T-cell (primary cell): ENCODE measurements around the gene HSD17B14. TPM values are rescaled to one million over a fixed set of nuclear protein-coding genes. Genes with fewer than 3 reads are reported as not detected.

ENCODE experiments used
- ATAC-seq, 4 experiments: fragments of 200-7000 bp in 3 of 4; fragments of 150-1000 bp in 1 of 4; cut with Tn5 transposase; replicated peaks in 1 of 4; 1 replicate in 3 of 4; 2 replicates in 1 of 4; pipeline ENCODE4 v1.10.0; 2021; ENCODE audit warnings: moderate library complexity in 3 of 4, mild to moderate bottlenecking in 2 of 4, moderate number of reproducible peaks in 1 of 4
- CTCF ChIA-PET, 2 donors: fragments of 300-600 bp; sonication (Branson Sonifier 250); formaldehyde crosslinking; loops; one replicate each; lab custom pipeline; 2022; ENCODE audit warnings: antibody characterized with exemption in 2 of 2; lab: Charles Lee
- POLR2A ChIA-PET, 2 donors: fragments of 300-600 bp; sonication (Branson Sonifier 250); formaldehyde crosslinking; loops; one replicate each; lab custom pipeline; 2022; ENCODE audit warnings: antibody characterized with exemption in 2 of 2; lab: Charles Lee
- DNase-seq, 35 experiments: peaks; one replicate each; pipeline versions ENCODE4 v3.0.0 to v3.0.0-alpha.2; 2013 to 2023
- H3K27ac ChIP-seq: one replicate; pipeline ENCODE4 v1.5.1; 2013; ENCODE audit warnings: low read length
- H3K27me3 ChIP-seq, 2 experiments: replicated peaks in 1 of 2; 1 replicate in 1 of 2; 2 replicates in 1 of 2; pipeline versions ENCODE4 v1.6.1 to v1.7.0; 2013; ENCODE audit warnings: low read length in 1 of 2, mixed read lengths in 1 of 2; ENCODE audit not compliant: control insufficient read depth in 2 of 2, insufficient read depth in 2 of 2; ENCODE audit errors: extremely low read depth in 1 of 2
- H3K36me3 ChIP-seq, 2 donors: 1 replicate in 1 of 2; 2 replicates in 1 of 2; pipeline versions ENCODE4 v1.6.1 to v1.7.0; 2013; ENCODE audit warnings: low read length in 1 of 2; ENCODE audit not compliant: control insufficient read depth in 2 of 2, insufficient read depth in 1 of 2; ENCODE audit errors: extremely low read depth in 1 of 2
- H3K4me1 ChIP-seq, 2 experiments: 1 replicate in 1 of 2; 2 replicates in 1 of 2; pipeline versions ENCODE4 v1.6.1 to v1.7.0; 2013; ENCODE audit warnings: low read length in 2 of 2, mixed read lengths in 1 of 2; ENCODE audit not compliant: insufficient read depth in 2 of 2, control insufficient read depth in 1 of 2; ENCODE audit errors: extremely low read depth in 1 of 2
- H3K4me3 ChIP-seq, 2 donors: 1 replicate in 1 of 2; 2 replicates in 1 of 2; pipeline versions ENCODE4 v1.5.1 to v1.7.0; 2013; ENCODE audit warnings: mild to moderate bottlenecking in 2 of 2, low read length in 1 of 2, moderate library complexity in 1 of 2; ENCODE audit not compliant: control insufficient read depth in 1 of 2; ENCODE audit errors: extremely low read depth in 1 of 2
- H3K9me3 ChIP-seq: 2 replicates; pipeline ENCODE4 v1.7.0; 2013
- H3K27ac Mint-ChIP-seq, 2 donors: one replicate each; pipeline ENCODE4 v1.8.0; 2020 to 2021; ENCODE audit warnings: mild to moderate bottlenecking in 2 of 2, mixed read lengths in 2 of 2
- H3K27me3 Mint-ChIP-seq, 2 donors: one replicate each; pipeline ENCODE4 v1.8.0; 2021 to 2022; ENCODE audit warnings: mixed read lengths in 2 of 2
- H3K36me3 Mint-ChIP-seq: one replicate; pipeline ENCODE4 v1.8.0; 2021; ENCODE audit warnings: mixed read lengths
- H3K4me1 Mint-ChIP-seq, 3 donors: one replicate each; pipeline ENCODE4 v1.8.0; 2020 to 2022; ENCODE audit warnings: mixed read lengths in 3 of 3, mild to moderate bottlenecking in 1 of 3
- H3K4me3 Mint-ChIP-seq, 3 donors: one replicate each; pipeline ENCODE4 v1.8.0; 2020 to 2022; ENCODE audit warnings: mild to moderate bottlenecking in 3 of 3, mixed read lengths in 3 of 3, moderate library complexity in 3 of 3
- H3K9me3 Mint-ChIP-seq, 3 donors: one replicate each; pipeline ENCODE4 v1.8.0; 2020 to 2022; ENCODE audit warnings: mixed read lengths in 3 of 3
- WGBS: methylation state at CpG from one replicate; pipeline ENCODE4 v1.1.5; 2013; ENCODE audit warnings: missing lambda C conversion rate; ENCODE audit not compliant: insufficient coverage; 5-methylcytosine and 5-hydroxymethylcytosine counted together
- total RNA-seq, 35 experiments: library from RNA in 6 of 35; stranded (reverse) in 6 of 35; fragments of 120-200 nt in 1 of 35; gene quantifications; one replicate each; pipeline versions ENCODE4 v1.2.1 to v1.2.4 and lab custom pipeline; 2013 to 2026

Gene HSD17B14
- total RNA-seq, 5 donors from 2014 or later (not counting 1 experiment from before 2014, with no cell fraction given): 0.58 to 2.1 (median 1.1) TPM; not detected in 1

DNA sequence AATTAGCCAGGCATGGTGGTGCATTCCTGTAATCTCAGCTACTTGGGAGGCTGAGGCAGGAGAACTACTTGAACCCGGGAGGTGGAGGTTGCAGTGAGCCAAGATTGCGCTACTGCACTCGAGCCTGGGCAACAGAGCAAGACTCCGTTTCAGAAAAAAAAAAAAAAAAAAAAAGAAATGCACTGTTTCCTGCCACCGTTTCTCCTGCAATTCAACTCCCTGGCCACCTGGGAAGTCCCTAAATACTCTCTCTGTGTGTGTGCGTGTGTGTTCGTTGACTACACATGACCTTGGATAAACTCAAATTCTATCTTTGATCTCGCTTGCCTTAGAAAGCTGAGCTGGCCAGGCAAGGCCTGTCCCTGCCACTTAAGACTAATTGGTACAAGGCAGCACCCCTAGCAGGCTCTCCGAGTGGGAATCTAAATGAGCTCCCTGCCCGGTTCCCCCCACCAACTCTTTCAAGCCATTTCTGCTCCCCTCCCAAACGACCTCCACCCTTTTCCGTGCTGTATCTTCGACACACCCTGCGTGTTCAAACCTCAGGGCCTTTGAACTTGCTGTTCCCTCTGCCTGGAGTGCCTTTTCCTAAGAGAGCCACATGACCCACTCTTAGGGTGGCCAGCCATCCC lies 20.3 kb downstream of the HSD17B14 start:
- peak in 10 of 35 experiments; percentile 19 to 63 (median 33) for DNase-seq

DNA sequence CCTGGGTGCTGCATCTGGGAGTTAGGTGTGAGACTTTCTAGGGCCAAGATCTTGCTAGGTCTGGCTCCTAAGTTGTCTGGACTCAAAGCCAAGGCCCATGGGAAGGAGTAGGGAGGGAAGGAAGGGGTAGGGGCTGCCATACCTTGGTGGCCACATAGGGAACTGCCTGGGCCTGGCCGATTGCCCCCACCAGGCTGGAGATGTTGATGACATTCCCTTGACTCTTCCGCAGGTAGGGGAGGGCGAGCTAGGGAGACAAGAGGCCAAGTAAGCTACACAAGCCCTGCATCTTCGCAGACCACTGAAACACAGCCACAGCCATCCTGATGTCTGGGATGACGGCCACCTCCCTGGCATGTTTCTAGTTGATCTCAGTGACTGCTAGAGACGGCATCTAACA lies 21.4 kb downstream of the HSD17B14 start:
- no peaks in the 10 kb centered on the region for H3K27me3 ChIP-seq
- H3K27ac ChIP-seq: no peak overlapping the region
- no peak overlapping the region for H3K4me3 ChIP-seq
- H3K36me3 ChIP-seq: no peaks in the 10 kb centered on the region
- Mint-ChIP-seq H3K4me1 (peaks cover 15 to 32% (median 20%) of the 10 kb centered on the region in 3 donors), H3K9me3 (no peaks in the 10 kb centered on the region), H3K36me3 (no peaks in the 10 kb centered on the region), H3K4me3 (no peak overlapping the region), H3K27me3 (no peaks in the 10 kb centered on the region), H3K27ac (no peak overlapping the region)
- H3K4me1 ChIP-seq: peaks cover 6 to 24% of the 10 kb centered on the region in 2 experiments
- ATAC-seq (no peak), DNase-seq (no peak)
- ChIA-PET CTCF (no interaction called here), POLR2A (no interaction called here)
- WGBS: 100% methylated on average over 3 of the region's 6 CpGs
- no peaks in the 10 kb centered on the region for H3K9me3 ChIP-seq

More for the DNA sequence above, 20.3 kb downstream of the HSD17B14 start:
- Histone ChIP-seq H3K4me3 (no peak overlapping the region), H3K27me3 (no peaks in the 10 kb centered on the region), H3K36me3 (no peaks in the 10 kb centered on the region), H3K4me1 (peaks cover 0 to 15% of the 10 kb centered on the region in 2 experiments), H3K9me3 (no peaks in the 10 kb centered on the region), H3K27ac (no peak overlapping the region)
- peak overlapping the region in 1 of 2 donors; percentile 49 for H3K27ac Mint-ChIP-seq
- H3K27me3 Mint-ChIP-seq: no peaks in the 10 kb centered on the region
- ChIA-PET CTCF (interaction anchor here (0.6 to 0.7 kb wide), 4 partner anchors 20 to 335 kb away, joined by 3 to 7 read pairs (median 4); no protein-coding TSS in a partner anchor), POLR2A (interaction anchor here in 1 of 2 donors (0.7 kb wide), 1 partner anchor 282 kb away, joined by 3 read pairs; no protein-coding TSS in a partner anchor)
- ATAC-seq: peak in 1 of 4 experiments; percentile 63
- peaks cover 9 to 25% (median 13%) of the 10 kb centered on the region in 3 donors for H3K4me1 Mint-ChIP-seq
- 72% methylated on average over 9 of the region's 14 CpGs for WGBS
- no peaks in the 10 kb centered on the region for H3K9me3 Mint-ChIP-seq
- H3K36me3 Mint-ChIP-seq: no peaks in the 10 kb centered on the region
- H3K4me3 Mint-ChIP-seq: no peak overlapping the region

DNA sequence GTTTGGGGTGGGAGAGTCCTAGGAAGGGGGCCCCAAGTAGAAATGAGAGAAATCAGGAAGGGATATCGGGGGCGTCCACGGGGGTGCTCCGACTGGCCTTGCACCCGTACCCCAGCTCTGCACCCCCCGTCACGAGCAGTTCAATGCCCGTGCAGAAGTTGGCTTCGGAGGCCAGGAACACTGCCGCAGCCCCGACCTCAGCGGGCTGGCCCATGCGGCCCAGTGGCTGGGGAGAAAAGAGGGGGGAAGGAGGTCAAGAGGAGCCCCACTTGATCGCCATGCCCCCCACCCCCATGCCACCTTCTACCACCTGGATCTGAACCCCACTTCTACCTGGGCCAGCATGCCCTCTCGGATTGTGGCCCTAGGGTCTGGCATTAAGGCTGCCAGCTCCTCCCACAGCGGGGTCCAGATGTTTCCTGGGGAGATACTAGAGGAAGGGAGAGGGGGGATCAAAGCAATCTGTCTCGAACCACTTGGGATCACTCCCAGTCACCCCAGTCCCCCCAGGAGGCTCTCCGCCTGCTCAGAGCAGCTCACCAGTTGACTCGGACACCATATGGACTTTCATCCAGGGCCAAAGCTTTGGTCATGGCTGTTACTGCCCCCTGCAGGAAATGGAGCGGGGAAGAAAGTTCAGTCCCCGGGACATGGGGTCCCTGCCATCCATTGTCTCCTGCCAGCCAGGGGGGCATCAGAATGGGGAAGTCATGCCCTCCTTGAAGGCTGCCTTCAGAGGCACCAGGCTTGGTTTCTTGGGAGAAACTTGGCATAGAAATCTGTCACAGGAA lies 23.0 kb downstream of the HSD17B14 start:
- no peak overlapping the region for H3K27ac ChIP-seq
- no peaks in the 10 kb centered on the region for H3K27me3 ChIP-seq
- H3K4me1 ChIP-seq: peaks cover 6 to 31% of the 10 kb centered on the region in 2 experiments
- H3K9me3 ChIP-seq: no peaks in the 10 kb centered on the region
- no peaks in the 10 kb centered on the region for H3K27me3 Mint-ChIP-seq
- POLR2A ChIA-PET: no interaction called here
- H3K4me3 ChIP-seq: no peak overlapping the region
- H3K27ac Mint-ChIP-seq: peak overlapping the region; percentile 16 to 39
- H3K36me3 Mint-ChIP-seq: no peaks in the 10 kb centered on the region
- no peaks in the 10 kb centered on the region for H3K9me3 Mint-ChIP-seq
- H3K4me1 Mint-ChIP-seq: peaks cover 26 to 42% (median 29%) of the 10 kb centered on the region in 3 donors
- 92% methylated on average over 12 of the region's 21 CpGs for WGBS
- no peaks in the 10 kb centered on the region for H3K36me3 ChIP-seq
- no peak for DNase-seq
- CTCF ChIA-PET: interaction anchor here in 1 of 2 donors (1.5 kb wide), 1 partner anchor 18 kb away, joined by 3 read pairs; no protein-coding TSS in a partner anchor
- H3K4me3 Mint-ChIP-seq: peak overlapping the region in 2 of 3 donors; percentile 28 to 86
- ATAC-seq: no peak

DNA sequence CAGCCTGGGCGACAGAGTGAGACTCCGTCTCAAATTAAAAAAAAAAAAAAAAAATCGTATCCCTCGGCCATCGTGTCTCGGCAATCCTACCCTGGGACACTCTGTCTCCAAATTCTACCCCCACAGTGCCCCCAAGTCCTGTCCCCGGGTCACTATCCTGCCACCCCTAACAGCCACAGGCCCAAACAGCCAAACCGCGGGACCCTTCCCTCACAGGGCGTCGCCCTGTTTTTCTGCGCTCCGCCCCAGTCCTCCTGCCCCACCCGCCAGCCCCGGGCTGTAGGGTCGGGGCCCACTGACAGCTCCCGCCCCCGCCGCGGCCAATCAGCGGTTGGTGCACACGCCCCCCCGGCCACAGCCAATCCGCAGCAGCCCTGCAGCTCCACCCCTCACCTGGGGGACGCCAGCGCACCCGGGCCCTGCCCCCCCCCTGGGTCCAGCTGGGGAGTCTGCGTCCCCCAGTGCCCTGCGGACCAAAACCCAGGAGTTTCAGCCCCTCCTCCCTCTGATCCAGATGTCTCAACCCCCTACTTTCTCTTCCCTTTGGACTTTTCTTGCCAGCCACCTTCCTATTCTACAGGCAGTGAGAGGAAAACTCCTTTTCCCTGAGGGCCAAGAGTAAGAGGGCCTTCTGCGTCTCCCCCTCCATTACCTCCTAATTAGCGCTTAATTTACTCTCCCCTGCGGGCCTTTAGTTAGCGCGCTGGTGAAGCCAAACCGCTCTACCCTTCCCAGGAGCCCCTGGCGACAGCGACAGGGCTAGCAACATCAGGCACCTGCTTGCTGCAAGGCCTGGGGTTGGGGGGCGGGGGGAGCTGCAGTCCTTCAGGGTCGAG lies 24.0 kb downstream of the HSD17B14 start:
- Mint-ChIP-seq H3K9me3 (no peaks in the 10 kb centered on the region), H3K4me3 (peak overlapping the region; percentile 75 to 86 (median 80)), H3K36me3 (no peaks in the 10 kb centered on the region), H3K27me3 (no peaks in the 10 kb centered on the region), H3K27ac (peak overlapping the region; percentile 59 to 89), H3K4me1 (peaks cover 26 to 52% (median 34%) of the 10 kb centered on the region in 3 donors)
- peak; percentile 64 to 75 (median 74) for ATAC-seq
- H3K9me3 ChIP-seq: no peaks in the 10 kb centered on the region
- CTCF ChIA-PET: interaction anchor here in 1 of 2 donors (0.5 to 1.5 kb wide), 2 partner anchors 17 to 1463 kb away, joined by 3 read pairs; partner anchors contain the start of gene DHX34
- no peaks in the 10 kb centered on the region for H3K36me3 ChIP-seq
- H3K27me3 ChIP-seq: no peaks in the 10 kb centered on the region
- H3K4me3 ChIP-seq: peak overlapping the region; percentile 32 to 34
- no peak overlapping the region for H3K27ac ChIP-seq
- WGBS: 31% methylated on average over 21 of the region's 39 CpGs
- peak in 34 of 35 experiments; percentile 15 to 70 (median 42) for DNase-seq
- POLR2A ChIA-PET: no interaction called here
- peaks cover 6 to 31% of the 10 kb centered on the region in 2 experiments for H3K4me1 ChIP-seq

DNA sequence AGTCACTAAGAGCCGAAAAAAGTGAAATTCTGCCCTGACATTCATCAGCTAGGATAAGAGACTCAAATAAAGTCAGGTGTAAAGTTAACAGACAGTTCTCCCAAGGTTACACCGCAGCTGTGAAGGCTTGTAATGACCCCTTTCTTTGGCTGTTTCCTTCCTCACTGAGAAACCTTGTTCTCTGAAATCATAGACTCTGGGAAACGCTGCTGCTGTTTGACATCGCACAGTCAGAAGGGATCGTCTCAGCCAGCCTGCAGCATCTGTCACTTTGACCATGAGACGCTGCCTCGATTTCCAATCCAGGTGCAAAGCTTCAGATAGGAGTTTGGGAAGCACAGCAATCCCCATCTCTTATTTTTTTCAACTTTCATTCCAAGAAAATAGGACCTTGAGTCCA lies 26.1 kb downstream of the HSD17B14 start:
- Histone ChIP-seq H3K4me3 (peak overlapping the region; percentile 69 to 73), H3K9me3 (no peaks in the 10 kb centered on the region), H3K27me3 (no peaks in the 10 kb centered on the region), H3K4me1 (peaks cover 6 to 31% of the 10 kb centered on the region in 2 experiments), H3K27ac (peak overlapping the region; percentile 32), H3K36me3 (no peaks in the 10 kb centered on the region)
- H3K27me3 Mint-ChIP-seq: no peaks in the 10 kb centered on the region
- DNase-seq: peak in 1 of 35 experiments; percentile 19
- peak overlapping the region in 1 of 2 donors; percentile 56 for H3K27ac Mint-ChIP-seq
- CTCF ChIA-PET: no interaction called here
- peaks cover 25 to 47% (median 30%) of the 10 kb centered on the region in 3 donors for H3K4me1 Mint-ChIP-seq
- no peak for ATAC-seq
- no peaks in the 10 kb centered on the region for H3K36me3 Mint-ChIP-seq
- H3K4me3 Mint-ChIP-seq: peak overlapping the region; percentile 80 to 86 (median 82)
- WGBS: 25% methylated on average over 7 of the region's 7 CpGs
- no peaks in the 10 kb centered on the region for H3K9me3 Mint-ChIP-seq
- POLR2A ChIA-PET: no interaction called here
